Gastroesophageal sphincter (tissue), 3 donors: ENCODE data around the gene KISS1R.

Source experiments
- CTCF ChIP-seq, 4 experiments: fragments of 200-600 bp in 2 of 4; fragments of 450-650 bp in 2 of 4; sonication (generic) in 1 of 4; IDR thresholded peaks; one replicate each; pipeline ENCODE4 v1.5.1; 2017 to 2019; ENCODE audit warnings: antibody characterized with exemption in 4 of 4, mild to moderate bottlenecking in 2 of 4, moderate library complexity in 2 of 4
- EP300 ChIP-seq: sonication (generic); formaldehyde crosslinking; IDR thresholded peaks from one replicate; pipeline ENCODE4 v1.6.1; 2017; ENCODE audit warnings: antibody characterized with exemption, mild to moderate bottlenecking
- POLR2A ChIP-seq, 2 donors: fragments of 450-650 bp; IDR thresholded peaks; one replicate each; pipeline ENCODE4 v1.6.1; 2017; ENCODE audit warnings: antibody characterized with exemption in 2 of 2, mild to moderate bottlenecking in 2 of 2, moderate library complexity in 1 of 2
- POLR2AphosphoS5 ChIP-seq: sonication (generic); formaldehyde crosslinking; IDR thresholded peaks from one replicate; pipeline ENCODE4 v1.6.1; 2017; ENCODE audit warnings: antibody characterized with exemption

- TF ChIP-seq CTCF (IDR thresholded peaks at IDR 0.05) (no peak), EP300 (no peak), POLR2AphosphoS5 (no peak), POLR2A (IDR thresholded peaks at IDR 0.05) (no peak)
Observed at GRCh38 chr19:899336-900042, 17.6 kb upstream of the KISS1R start.
